Measurements from ENCODE around the gene PCF11.

The PCF11 gene

GRCh38 chr11:83153764-83154163, 3.2 kb upstream of the PCF11 start:
- in situ Hi-C loops (cut with MboI; ENCODE audit: low sequenced_read_pairs), result no loop called here

- in situ Hi-C loops (cut with MboI; ENCODE audit: low sequenced_read_pairs), result no loop called here
Measured at GRCh38 chr11:83156144-83156995, 561 bp upstream of the PCF11 start.

- in situ Hi-C loops (cut with MboI; ENCODE audit: low sequenced_read_pairs), result no loop called here
Measured at GRCh38 chr11:83157594-83158356, 844 bp downstream of the PCF11 start.

GRCh38 chr11:83158357-83158786, 1.4 kb downstream of the PCF11 start:
- in situ Hi-C loops (cut with MboI; ENCODE audit: low sequenced_read_pairs), result no loop called here

GRCh38 chr11:83158965-83159901, 2.3 kb downstream of the PCF11 start:
- in situ Hi-C loops (cut with MboI; ENCODE audit: low sequenced_read_pairs), result no loop called here

- in situ Hi-C loops (cut with MboI; ENCODE audit: low sequenced_read_pairs), result no loop called here
Measured at GRCh38 chr11:83159902-83160865, 3.3 kb downstream of the PCF11 start.

GRCh38 chr11:83161610-83162199, 4.8 kb downstream of the PCF11 start:
- in situ Hi-C loops (cut with MboI; ENCODE audit: low sequenced_read_pairs), result no loop called here

GRCh38 chr11:83162377-83162776, 5.4 kb downstream of the PCF11 start:
- in situ Hi-C loops (cut with MboI; ENCODE audit: low sequenced_read_pairs), result no loop called here

- in situ Hi-C loops (cut with MboI; ENCODE audit: low sequenced_read_pairs), result no loop called here
Measured at GRCh38 chr11:83166193-83166866, 9.4 kb downstream of the PCF11 start.

GRCh38 chr11:83168756-83169155, 11.8 kb downstream of the PCF11 start:
- in situ Hi-C loops (cut with MboI; ENCODE audit: low sequenced_read_pairs), result no loop called here

GRCh38 chr11:83170865-83171264, 13.9 kb downstream of the PCF11 start:
- in situ Hi-C loops (cut with MboI; ENCODE audit: low sequenced_read_pairs), result no loop called here

GRCh38 chr11:83172551-83172950, 15.6 kb downstream of the PCF11 start:
- in situ Hi-C loops (cut with MboI; ENCODE audit: low sequenced_read_pairs), result no loop called here

- in situ Hi-C loops (cut with MboI; ENCODE audit: low sequenced_read_pairs), result no loop called here
Measured at GRCh38 chr11:83174008-83174407, 17.1 kb downstream of the PCF11 start.

- in situ Hi-C loops (cut with MboI; ENCODE audit: low sequenced_read_pairs), result no loop called here
Measured at GRCh38 chr11:83175815-83176214, 18.9 kb downstream of the PCF11 start.

- in situ Hi-C loops (cut with MboI; ENCODE audit: low sequenced_read_pairs), result no loop called here
Measured at GRCh38 chr11:83181815-83182214, 24.9 kb downstream of the PCF11 start.

- in situ Hi-C loops (cut with MboI; ENCODE audit: low sequenced_read_pairs), result no loop called here
Measured at GRCh38 chr11:83185767-83186166, 28.8 kb downstream of the PCF11 start.

- in situ Hi-C loops (cut with MboI; ENCODE audit: low sequenced_read_pairs), result no loop called here
Measured at GRCh38 chr11:83187465-83187864, 30.5 kb downstream of the PCF11 start.

GRCh38 chr11:83191491-83191890, 34.6 kb downstream of the PCF11 start:
- in situ Hi-C loops (cut with MboI; ENCODE audit: low sequenced_read_pairs), result no loop called here

GRCh38 chr11:83191986-83192385, 35.1 kb downstream of the PCF11 start:
- in situ Hi-C loops (cut with MboI; ENCODE audit: low sequenced_read_pairs), result no loop called here

Data from HL-60/S4 treated with phorbol 12-myristate 13-acetate at 8.2 ng/mL for 4 days and 3 days (cell line).